HG03558 (cell line): ENCODE measurements around the gene MIX23.
A peak's percentile ranks its signal among the peaks of the same experiment; 100 is the strongest.

Experiments
- ATAC-seq: cut with Tn5 transposase; IDR thresholded peaks from one replicate; pipeline ENCODE4 v1.9.1; 2021; ENCODE audit warnings: moderate number of reproducible peaks; ENCODE audit not compliant: unreplicated experiment; ENCODE audit errors: extremely low read depth

The MIX23 gene

DNA sequence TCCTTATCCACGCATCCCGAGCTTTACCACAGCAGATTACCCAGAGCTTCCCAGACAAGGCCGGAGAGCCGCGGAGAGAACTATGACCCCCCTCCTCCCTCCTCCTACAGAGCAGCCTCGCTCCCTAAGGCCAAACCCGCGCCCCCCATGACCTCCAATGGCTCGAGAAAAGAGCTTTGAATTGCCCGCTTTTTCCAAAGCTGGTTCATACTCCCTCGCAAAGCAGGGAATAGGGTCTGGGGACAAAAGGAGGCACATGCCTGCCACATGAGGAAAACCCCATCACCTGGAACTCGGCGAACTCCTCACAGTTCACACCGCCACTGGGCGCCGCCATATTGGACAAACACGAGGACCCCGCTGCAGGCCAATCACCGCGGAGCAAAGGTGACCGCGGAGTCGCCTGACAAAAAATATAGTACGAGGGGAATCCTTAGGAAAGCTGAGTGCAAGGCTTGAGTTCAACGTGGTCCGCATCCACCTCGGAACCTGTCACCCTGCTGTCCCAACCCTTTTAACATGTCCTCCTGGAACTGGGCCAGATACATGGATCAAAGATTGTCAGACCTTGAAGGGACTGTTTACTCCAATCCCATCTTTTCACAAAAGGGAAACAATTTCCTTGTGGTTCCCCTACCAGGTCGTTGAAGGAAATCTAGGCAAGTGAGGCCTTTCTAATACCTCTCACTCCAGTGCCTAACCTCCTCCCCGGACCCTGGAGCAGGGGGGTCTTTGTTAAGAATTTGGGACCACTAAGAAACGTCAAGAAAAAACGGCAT is at the start of gene MIX23:
Gene MIX23 (minus strand): TSS at position 344 of the 779 bp plus-strand sequence. CDS start 7 bp downstream, at position 337.
- no peak for ATAC-seq

DNA sequence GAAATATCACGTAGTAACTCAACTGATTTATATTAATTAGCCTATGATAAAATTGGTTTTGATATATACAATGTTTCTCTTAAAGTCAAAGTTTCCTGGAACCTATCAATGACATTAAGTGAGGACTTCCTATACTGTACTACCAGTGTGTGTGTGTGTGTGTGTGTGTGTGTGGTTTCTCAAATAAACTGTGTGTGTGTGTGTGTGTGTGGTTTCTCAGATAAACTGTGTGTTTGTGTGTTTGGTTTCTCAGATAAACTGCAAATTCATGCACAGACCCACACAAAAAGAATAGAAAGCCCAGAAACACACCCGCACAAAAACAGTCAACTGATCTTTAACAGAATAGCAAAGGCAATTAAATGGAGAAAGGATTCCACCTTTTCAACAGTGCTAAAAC is 47.3 kb upstream of the MIX23 start:
- no peak for ATAC-seq

DNA sequence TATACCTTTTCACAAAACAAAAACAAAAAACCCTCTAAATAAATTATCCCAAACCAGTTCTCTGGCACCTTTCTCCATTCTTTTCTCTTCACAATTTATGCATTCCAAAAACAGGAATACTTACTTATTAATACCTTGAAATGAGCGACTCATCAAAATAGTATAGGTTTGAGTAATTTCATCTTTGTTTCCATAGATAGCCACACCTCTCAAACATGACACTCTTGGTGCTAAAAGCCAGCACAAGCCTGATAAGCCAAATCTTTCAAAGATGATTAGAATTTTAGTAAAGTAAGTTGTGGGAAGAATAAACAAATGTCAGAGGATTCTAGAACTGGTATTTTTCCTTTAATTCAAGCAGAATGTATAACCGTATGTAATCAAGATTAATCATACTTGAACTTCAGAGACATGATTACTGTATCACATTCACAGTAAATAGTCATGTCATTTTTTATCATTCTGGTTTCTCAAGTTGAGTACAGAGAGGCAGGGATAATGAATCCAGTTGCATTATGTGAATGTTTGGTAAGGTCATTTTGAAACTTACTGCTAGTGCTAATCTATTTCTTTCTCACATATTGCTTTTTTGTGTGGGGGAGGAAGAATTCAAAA is 44.9 kb upstream of the MIX23 start:
- ATAC-seq: no peak

DNA sequence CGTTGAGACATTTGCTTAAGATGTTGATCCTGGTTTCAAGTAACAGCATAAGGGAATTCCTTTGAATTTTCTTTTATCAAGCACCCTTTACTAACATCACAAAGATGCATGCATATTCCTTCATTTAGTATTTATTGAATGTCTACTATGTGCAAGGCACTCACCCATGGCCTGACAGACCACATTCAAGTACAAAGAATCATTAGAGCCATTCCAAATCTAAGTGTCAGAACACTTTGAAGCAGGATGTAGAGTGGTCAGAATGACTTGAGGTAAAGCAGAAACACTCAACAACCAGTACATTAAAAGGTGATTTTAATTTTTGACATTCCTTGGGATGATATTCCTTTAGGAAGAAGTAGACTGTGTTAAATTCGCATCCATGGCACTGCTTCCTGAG is 38.8 kb upstream of the MIX23 start:
- no peak for ATAC-seq

DNA sequence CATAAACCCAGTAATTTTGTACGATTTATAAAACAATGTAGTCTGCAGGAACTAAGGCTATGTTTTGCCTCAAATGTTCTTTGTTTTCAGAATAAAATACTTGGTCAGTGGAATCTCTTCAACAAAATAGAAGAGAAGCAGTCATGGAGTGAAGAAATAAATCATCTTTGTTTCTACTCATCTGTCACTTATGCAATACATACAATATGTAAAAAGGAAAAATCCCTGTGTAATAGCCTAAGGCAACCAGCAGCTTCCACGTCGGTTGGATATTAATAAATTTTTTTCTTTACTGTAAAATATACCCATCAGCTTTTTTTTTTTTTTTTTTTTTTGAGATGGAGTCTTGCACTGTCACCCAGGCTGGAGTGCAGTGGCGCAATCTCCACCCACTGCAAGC is 38.1 kb upstream of the MIX23 start:
- no peak for ATAC-seq

DNA sequence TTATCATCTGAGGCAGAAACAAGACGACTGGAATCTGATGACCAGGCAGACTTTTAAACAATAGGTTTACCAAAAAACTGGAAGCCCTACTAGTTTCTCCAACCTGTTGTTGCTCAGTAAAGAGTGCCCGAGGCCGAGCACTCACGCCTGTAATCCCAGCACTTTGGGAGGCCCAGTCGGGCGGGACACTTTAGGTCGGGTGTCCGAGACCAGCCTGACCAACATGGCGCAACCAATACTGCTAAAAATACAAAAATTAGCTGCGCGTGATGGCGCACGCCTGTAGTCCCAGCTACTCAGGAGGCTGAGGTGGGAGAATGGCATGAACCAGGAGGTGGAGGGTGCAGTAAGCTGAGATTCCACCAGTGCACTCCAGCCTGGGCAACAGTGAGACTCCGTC is 33.9 kb upstream of the MIX23 start:
- no peak for ATAC-seq

DNA sequence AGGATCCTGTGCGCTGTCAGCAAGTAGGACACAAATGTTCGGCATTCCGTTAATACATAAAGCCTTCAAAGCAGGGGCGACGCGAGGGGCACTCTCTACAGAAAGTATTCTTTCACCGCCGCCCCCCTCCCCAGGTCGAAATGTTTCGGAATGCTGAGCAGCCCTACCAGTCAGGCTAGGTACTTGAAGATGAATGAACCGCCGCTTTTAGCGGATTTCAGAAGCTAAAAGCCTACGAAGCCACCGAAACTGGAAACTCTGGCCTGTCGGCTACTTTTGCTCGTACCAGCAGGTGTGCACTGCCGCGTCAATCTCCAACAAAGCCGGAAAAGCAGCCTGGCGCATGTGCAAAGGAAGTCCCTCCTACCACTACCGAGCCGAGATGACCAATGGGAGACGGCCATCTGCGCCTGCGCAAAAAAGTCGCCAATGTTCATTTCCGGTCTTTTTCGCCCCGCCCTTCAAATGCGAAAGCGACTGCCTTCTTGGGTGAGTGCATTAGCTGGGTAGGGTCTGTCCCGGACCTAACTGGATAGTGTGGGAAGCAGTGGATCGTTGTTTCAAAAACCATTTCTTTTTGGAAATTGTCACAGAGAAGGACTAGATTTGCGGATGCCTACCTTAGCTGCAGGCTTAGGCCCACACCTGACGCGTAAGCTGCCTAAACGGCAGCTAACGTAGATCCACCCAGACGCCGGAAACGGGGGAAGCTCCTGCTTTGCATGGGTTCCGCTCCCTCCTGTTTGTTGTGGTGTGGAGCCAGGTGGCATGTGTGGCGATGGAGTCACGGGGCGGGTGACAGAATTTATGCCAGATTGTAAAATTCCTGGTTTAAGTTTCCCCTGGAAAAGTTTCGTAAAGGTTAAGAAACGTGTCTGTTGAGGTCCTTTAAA is 33.0 kb upstream of the MIX23 start, which contains the start of gene WDR5B:
Gene WDR5B (minus strand): TSS at position 301 of the 893 bp plus-strand sequence. CDS start 534 bp downstream, outside the sequence.
- ATAC-seq: peak; percentile 65

DNA sequence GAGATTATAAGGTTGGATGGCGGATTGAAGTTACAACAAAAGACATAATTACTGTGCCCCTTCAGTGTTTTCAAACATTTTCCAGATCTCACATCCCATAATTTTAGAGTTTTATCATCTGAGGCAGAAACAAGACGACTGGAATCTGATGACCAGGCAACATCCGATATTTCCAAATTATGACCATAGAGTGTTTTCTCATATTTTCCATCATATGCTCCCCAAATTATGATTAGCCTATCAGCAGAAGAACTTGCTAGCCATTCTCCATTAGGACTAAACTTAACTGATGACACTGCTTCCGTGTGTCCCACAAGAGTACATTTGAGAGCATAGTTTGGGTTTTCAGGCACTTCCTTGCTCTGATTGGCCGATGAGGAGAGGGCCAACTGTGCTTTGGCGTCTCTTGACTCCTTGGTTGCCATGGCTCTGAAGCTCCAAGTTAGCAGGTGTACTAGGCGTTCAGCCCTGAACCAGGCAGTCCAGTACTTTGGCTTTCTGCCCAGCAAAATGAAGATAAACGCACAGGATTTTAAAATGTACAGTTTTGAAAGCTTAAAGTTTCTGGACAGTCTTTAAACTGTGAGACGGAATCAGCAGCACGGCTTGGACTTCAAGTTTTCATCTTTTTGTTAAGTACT is 32.2 kb upstream of the MIX23 start:
- peak; percentile 33 for ATAC-seq

DNA sequence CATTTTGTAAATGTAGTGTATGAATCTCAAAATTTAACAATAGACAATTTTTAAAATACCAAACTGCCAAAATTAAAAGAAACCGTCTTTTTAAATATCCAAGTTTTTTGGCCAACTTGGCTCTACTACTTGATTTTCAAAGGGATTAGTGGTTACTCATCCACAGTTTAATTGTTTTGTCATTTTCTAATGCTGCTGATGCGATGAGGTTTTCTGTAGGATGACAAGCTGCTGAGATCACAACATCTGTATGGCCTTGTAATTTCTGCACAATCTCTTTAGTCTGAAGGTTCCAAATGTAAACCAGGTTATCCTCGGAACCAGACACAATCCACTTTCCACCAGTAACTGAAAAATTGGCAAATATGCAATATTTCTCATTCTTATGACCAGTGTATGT is 31.4 kb upstream of the MIX23 start:
- no peak for ATAC-seq

DNA sequence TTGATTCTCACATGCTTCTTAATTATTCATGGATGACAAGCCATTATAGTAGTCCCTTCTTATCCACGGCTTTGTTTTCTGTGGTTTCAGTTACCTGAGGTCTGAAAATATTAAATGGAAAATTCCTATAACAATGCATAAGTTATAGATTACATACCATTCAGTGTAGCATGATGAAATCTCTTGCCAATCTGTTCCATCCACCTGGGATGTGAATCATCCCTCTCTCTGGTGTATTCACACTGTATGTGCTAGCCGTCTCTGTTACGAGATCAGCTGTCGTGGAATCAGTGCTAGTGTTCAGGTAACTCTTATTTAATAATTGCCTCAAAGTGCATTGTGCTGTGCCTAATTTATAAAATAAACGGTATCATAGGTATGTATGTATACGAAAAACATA is 27.6 kb upstream of the MIX23 start:
- ATAC-seq: no peak

DNA sequence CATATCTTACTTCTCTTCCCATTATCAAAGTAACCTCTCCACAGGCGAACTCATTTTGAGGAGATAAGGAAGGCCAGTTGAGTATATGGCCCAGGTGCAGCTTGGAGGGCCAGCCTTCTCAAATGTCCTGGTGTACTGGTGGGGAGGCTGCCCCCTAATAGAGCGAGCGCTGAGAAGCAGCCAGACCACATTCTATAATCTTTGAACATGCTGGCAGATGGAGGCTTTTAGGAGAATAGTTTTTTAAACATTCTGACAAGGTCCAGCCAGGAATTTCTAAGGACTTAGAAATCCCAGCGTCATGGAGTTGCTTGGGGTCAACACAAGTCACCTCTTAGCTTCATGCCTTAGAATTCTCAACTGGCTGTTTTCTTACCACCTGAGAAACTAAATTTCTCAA is 27.1 kb upstream of the MIX23 start:
- ATAC-seq: no peak

DNA sequence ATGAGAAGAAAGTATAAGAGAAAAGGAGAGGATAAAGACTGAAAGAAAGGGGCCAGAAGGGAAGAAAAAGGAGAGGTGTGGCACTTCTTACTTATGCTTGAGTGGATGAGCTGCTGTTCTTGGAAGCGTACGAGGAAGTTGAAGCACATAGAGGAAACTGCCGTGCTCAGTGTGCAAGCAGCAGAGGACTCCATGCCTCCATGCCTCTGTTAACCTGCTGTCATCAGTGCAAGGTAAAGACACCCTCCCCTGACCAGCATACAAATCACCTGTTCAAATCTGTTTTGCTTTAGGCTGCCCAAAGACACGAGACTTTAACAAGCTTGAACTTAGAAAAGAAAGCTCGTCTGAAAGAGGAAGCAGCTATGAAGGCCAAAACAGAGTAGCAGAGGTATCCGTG is 26.4 kb upstream of the MIX23 start:
- ATAC-seq: no peak

DNA sequence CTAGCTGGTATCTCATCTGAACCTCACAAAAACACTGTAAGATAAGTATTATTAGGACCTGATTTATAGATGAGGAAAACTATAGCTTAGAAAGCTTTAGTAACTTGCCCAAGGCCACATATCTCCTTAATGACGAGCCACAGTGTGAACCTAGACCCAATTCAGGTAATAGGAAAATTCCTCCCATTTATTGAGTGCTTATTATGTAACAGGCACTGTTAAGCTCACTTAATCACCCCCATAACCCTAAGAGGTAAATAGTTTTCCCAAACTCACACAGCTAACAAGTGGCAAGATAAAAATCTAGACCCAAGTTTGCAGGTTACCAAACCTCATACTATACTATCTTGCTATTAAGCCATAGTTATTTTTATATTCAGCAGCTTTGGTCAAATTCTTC is 24.9 kb upstream of the MIX23 start:
- ATAC-seq: no peak

DNA sequence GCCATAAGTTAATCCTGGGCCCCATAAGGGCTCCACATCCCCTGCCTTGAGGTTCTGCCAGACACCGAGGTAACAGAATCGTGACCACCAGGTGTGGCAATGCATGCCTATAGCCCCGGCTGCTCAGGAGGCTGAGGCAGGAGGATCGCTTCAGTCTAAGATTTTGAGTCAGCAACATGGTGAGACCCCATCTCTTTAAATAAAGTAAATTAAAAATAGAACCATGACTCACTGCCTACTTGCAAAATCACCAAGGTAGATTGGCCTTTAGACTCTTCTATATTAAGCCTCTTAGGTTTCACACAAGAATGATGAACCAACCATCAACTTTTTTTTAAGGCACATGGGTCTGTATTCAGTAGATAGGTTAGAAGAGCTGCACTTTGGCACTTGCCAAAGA is 23.2 kb upstream of the MIX23 start:
- ATAC-seq: no peak

DNA sequence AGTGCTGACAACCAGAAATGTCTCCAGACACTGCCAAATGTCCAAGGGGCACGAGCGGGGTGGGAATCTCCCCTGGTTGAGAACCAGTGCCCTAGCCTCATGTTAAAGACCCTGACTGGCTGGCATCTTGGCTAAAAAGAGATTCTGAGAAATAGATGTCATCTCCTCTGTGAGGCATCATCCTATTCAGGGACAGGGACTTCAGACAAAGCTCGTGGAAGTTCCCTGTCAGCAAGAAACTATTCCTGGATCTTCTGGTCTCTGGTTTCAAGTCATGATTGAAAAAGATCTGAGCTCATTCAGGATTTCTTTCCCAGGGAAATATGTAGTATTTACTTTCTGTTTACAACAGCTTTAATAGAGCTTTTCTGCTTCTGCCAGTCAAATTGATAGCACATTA is 22.0 kb upstream of the MIX23 start:
- no peak for ATAC-seq

DNA sequence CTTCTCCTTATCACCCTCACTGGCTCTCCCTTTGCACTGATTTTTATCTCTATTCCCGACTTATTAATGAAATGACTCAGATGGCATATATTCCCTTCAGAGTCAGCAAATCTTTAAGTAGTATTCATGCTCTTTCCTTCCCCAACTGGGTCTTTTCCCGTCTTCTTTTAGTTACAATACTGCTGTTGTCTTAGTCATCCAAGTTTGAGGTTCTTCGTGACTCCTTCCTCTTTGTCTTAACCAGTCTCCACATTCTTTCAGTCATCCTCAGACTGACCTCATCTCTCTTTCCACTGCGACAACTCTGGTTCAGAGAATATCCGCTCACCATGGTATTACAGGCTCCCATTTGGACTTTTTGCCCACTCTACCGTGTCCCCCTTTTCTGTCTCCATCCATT is 20.5 kb upstream of the MIX23 start:
- no peak for ATAC-seq

DNA sequence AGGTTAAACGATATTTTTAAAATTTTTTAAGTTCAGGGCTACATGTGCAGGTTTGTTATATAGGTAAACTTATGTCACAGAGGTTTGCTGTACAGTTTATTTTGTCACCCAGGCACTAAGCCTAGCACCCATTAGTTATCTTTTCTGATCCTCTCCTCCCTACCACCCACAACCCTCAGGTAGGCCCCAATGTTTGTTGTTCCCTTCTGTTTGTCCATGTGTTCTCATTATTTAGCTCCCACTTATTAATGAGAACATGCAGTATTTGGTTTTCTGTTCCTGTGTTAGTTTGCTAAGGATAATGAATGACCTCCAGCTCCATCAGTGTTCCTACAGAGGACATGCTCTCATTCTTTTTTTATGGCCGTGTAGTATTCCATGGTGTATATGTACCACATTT is 15.9 kb upstream of the MIX23 start:
- ATAC-seq: no peak

DNA sequence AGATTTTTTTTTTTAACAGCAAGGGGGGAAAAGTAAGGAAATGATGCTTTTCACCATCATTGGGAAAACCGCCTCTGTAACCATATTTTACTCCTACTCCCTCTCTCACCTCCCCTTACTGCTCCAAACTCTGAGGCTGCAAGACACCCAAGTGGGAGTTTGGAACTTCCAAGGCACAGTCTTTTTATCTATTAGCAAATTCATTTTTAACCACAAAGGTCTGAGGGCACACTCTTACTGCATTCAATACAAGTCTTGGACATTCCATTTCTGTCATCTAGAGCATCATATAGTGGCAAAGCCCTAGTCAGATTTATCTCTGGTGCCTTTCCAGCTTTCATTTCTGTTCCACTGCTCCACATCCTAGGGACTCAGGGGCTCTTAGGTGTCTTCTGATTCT is 14.2 kb upstream of the MIX23 start:
- ATAC-seq: no peak

DNA sequence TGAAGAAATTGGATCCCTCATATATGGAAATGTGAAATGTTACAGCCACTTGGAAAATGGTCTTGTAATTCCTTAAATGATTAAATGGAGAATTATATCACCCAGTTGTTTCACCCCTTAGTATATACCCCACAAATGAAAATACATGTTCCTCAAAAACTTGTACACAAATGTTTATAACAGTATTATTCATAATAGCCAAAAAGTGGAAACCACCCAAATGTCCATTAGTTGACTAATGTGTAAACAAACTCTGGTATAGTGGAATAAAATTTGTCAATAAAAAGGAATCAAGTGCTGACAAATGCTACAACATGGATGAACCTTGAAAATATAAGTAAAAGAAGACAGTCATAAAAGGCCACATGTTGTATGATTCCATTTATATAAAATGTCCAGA is 13.5 kb upstream of the MIX23 start:
- ATAC-seq: no peak

DNA sequence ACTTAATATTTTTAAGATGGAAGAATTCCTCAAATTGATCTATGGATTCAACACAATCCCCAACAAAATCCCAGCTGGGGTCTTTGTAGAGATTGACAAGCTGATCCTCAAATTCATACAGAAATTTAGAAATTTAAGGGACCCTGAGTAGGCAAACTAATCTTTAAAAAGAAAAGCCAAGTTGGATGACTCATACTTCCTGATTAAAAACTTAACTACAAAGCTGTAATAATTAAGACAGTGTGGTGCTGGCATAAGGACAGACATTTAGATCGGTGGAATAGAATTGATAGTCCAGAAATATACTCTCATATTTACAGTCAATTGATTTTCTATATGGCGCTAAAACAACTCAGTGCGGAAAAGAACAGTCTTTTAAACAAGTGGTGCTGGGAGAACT is 12.6 kb upstream of the MIX23 start:
- no peak for ATAC-seq

DNA sequence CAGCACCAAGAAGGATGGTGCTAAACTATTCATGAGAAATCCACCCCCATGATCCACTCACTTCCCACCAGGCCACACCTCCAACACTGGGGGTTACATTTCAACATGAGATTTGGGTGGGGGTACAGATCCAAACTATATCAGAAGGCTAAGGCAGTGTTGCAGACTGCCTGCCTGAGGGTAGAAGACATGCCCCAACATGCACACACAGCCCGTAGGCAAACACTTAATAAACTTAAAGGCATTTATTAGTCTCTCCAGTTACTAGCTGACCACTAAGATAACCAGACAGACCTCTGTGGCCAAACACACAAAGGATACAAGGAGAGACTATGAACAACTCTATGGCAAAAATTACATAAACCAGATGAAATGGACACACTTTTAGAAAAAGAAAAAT is 11.1 kb upstream of the MIX23 start:
- no peak for ATAC-seq
